Testis (tissue), 3 donors: ENCODE measurements around the gene BOD1L1. TPM values are rescaled to one million over a fixed set of nuclear protein-coding genes. Genes with fewer than 3 reads are reported as not detected.

Experiments used
- DNase-seq: peaks from one replicate; pipeline ENCODE4 v3.0.0-alpha.2; 2019
- H3K27ac ChIP-seq, 2 donors: fragments of 200-600 bp; sonication (generic); one replicate each; pipeline ENCODE4 v1.5.1; 2019
- H3K27me3 ChIP-seq: fragments of 200-600 bp; sonication (generic); one replicate; pipeline ENCODE4 v1.5.1; 2019
- H3K36me3 ChIP-seq: fragments of 200-600 bp; sonication (generic); one replicate; pipeline ENCODE4 v1.5.1; 2017; ENCODE audit warnings: low read depth; ENCODE audit errors: missing control alignments
- H3K4me1 ChIP-seq: fragments of 200-600 bp; sonication (generic); one replicate; pipeline ENCODE4 v1.5.1; 2019
- H3K4me3 ChIP-seq, 2 donors: fragments of 200-600 bp; sonication (generic); one replicate each; pipeline ENCODE4 v1.5.1; 2017 to 2019
- H3K9me3 ChIP-seq: fragments of 200-600 bp; sonication (generic); one replicate; pipeline ENCODE4 v1.5.1; 2017
- CTCF ChIP-seq, 3 experiments: fragments of 450-650 bp in 2 of 3; fragments of 200-600 bp in 1 of 3; sonication (generic) in 1 of 3; IDR thresholded peaks; one replicate each; pipeline ENCODE4 v1.5.1; 2016 to 2019; ENCODE audit warnings: antibody characterized with exemption in 3 of 3, mild to moderate bottlenecking in 2 of 3, moderate library complexity in 1 of 3
- POLR2A ChIP-seq: fragments of 450-650 bp; IDR thresholded peaks from one replicate; pipeline ENCODE4 v1.6.1; 2017; ENCODE audit warnings: antibody characterized with exemption, mild to moderate bottlenecking, moderate library complexity
- WGBS, 2 donors: methylation state at CpG; one replicate each; pipeline ENCODE4 v1.1.5; 2018; 5-methylcytosine and 5-hydroxymethylcytosine counted together
- intact Hi-C: fragments of 100-400 bp; cut with DNase I; formaldehyde crosslinking; loops from one replicate; pipeline ENCODE4 v1.15.1; 2023; ENCODE audit warnings: low total_unique reads
- polyA plus RNA-seq: library from polyadenylated mRNA; stranded (reverse); fragments of 350-450 nt; fragmentation: Illumina TruSeq; extraction: RNeasy Lipid Tissue Mini Kit (QIAGEN cat#74804); gene quantifications from one replicate; pipeline ENCODE4 v1.2.3, GENCODE V29; 2014; ENCODE audit warnings: low read depth, low replicate concordance; ENCODE audit not compliant: insufficient read depth
- total RNA-seq, 2 donors: library from RNA; depleted of rRNA; stranded (reverse); fragments of >200 nt; gene quantifications; one replicate each; pipeline ENCODE4 v1.2.3, GENCODE V29; 2016

BOD1L1 gene
- total and polyA plus RNA-seq, 3 donors from 2014 or later = 14.7 to 108 (median 98.1) TPM

- H3K27ac ChIP-seq = no peak overlapping the region
- TF ChIP-seq POLR2A (no peak), CTCF (IDR thresholded peaks at IDR 0.05) (no peak)
- WGBS, 2 donors = 91% methylated on average over 1 of the region's 1 CpG
- H3K9me3 ChIP-seq = no peaks in the 10 kb centered on the region
- no peaks in the 10 kb centered on the region for H3K4me1 ChIP-seq
- DNase-seq = no peak
- H3K4me3 ChIP-seq = no peak overlapping the region
- H3K36me3 ChIP-seq = no peaks in the 10 kb centered on the region
- intact Hi-C loops = no loop called here
- no peaks in the 10 kb centered on the region for H3K27me3 ChIP-seq
These were observed 68.6 kb downstream of the BOD1L1 start for GRCh38 chr4:13558881-13559280.

- TF ChIP-seq CTCF (IDR thresholded peaks at IDR 0.05) (no peak), POLR2A (no peak)
- Histone ChIP-seq H3K27ac (no peak overlapping the region), H3K4me1 (no peaks in the 10 kb centered on the region), H3K4me3 (no peak overlapping the region), H3K27me3 (no peaks in the 10 kb centered on the region), H3K36me3 (no peaks in the 10 kb centered on the region), H3K9me3 (no peaks in the 10 kb centered on the region)
- intact Hi-C loops = no loop called here
- DNase-seq = no peak
- WGBS, 2 donors = 78 to 88% methylated on average over 2 of the region's 2 CpGs
These were observed 72.2 kb downstream of the BOD1L1 start for GRCh38 chr4:13555325-13555724.

GRCh38 chr4:13553081-13553480 lies 74.4 kb downstream of the BOD1L1 start:
- no peak overlapping the region for H3K27ac ChIP-seq
- TF ChIP-seq CTCF (IDR thresholded peaks at IDR 0.05) (no peak), POLR2A (no peak)
- WGBS, 2 donors = 57 to 80% methylated on average over 1 of the region's 1 CpG
- no peaks in the 10 kb centered on the region for H3K27me3 ChIP-seq
- H3K36me3 ChIP-seq = no peaks in the 10 kb centered on the region
- no peaks in the 10 kb centered on the region for H3K4me1 ChIP-seq
- intact Hi-C loops = no loop called here
- H3K4me3 ChIP-seq = no peak overlapping the region
- no peaks in the 10 kb centered on the region for H3K9me3 ChIP-seq
- no peak for DNase-seq

- no peaks in the 10 kb centered on the region for H3K4me1 ChIP-seq
- peak; percentile 93 for DNase-seq
- no peaks in the 10 kb centered on the region for H3K27me3 ChIP-seq
- TF ChIP-seq POLR2A (no peak), CTCF (IDR thresholded peaks at IDR 0.05) (peak; percentile 80 to 85 (median 85))
- intact Hi-C loops = loop anchor here (5.0 kb wide), 1 partner anchor 697 kb away; no protein-coding TSS in a partner anchor
- WGBS, 2 donors = 3% methylated on average over 20 to 21 of the region's 21 CpGs
- peak overlapping the region in 1 of 2 donors; percentile 36 for H3K4me3 ChIP-seq
- H3K36me3 ChIP-seq = no peaks in the 10 kb centered on the region
- H3K27ac ChIP-seq = no peak overlapping the region
- H3K9me3 ChIP-seq = no peaks in the 10 kb centered on the region
These were observed 78.5 kb downstream of the BOD1L1 start for GRCh38 chr4:13548984-13549546.
